DND-41 (cell line): Measurements from ENCODE around the gene CCNO.

Experiments
- ATAC-seq: fragments of 200-7000 bp; cut with Tn5 transposase; 3 replicates; pipeline ENCODE4 v1.9.1; 2021; ENCODE audit warnings: low read depth; ENCODE audit not compliant: insufficient read depth
- DNase-seq: peaks from one replicate; pipeline ENCODE4 v3.0.0-alpha.2; 2020
- H2AFZ ChIP-seq: 2 replicates; pipeline ENCODE4 v1.6.0; 2012; ENCODE audit warnings: low read depth, low read length
- H3K27ac ChIP-seq: 2 replicates; pipeline ENCODE4 v1.5.1; 2012; ENCODE audit warnings: low read length, inconsistent platforms
- H3K27me3 ChIP-seq: fragments of 200-600 bp; sonication (generic); 2 replicates; pipeline ENCODE4 v1.6.0; 2012; ENCODE audit warnings: low read length, mild to moderate bottlenecking, inconsistent platforms; ENCODE audit not compliant: insufficient read depth, poor library complexity
- H3K36me3 ChIP-seq: 2 replicates; pipeline ENCODE4 v1.5.1; 2012; ENCODE audit warnings: low read length, inconsistent platforms; ENCODE audit not compliant: insufficient read depth
- H3K4me1 ChIP-seq: 2 replicates; pipeline ENCODE4 v1.5.1; 2012; ENCODE audit warnings: mild to moderate bottlenecking, low read length; ENCODE audit not compliant: insufficient read depth
- H3K4me2 ChIP-seq: 2 replicates; pipeline ENCODE4 v1.6.0; 2012; ENCODE audit warnings: mild to moderate bottlenecking, moderate library complexity, low read length, inconsistent platforms; ENCODE audit not compliant: insufficient read depth
- H3K4me3 ChIP-seq, 2 experiments: fragments of 200-600 bp in 1 of 2; shearing (Covaris generic) in 1 of 2; 2 replicates each; pipeline ENCODE4 v1.5.1; 2012 to 2016; ENCODE audit warnings: inconsistent platforms in 2 of 2, low read length in 2 of 2, mild to moderate bottlenecking in 2 of 2, low read depth in 1 of 2, moderate library complexity in 1 of 2
- H3K79me2 ChIP-seq: 2 replicates; pipeline ENCODE4 v1.6.0; 2012; ENCODE audit warnings: low read length, inconsistent platforms; ENCODE audit not compliant: insufficient read depth
- H3K9ac ChIP-seq: 2 replicates; pipeline ENCODE4 v1.6.0; 2012; ENCODE audit warnings: low read depth, mild to moderate bottlenecking, inconsistent platforms, low read length, moderate library complexity
- H3K9me3 ChIP-seq: 2 replicates; pipeline ENCODE4 v1.5.1; 2012; ENCODE audit warnings: low read length, moderate library complexity, mild to moderate bottlenecking, inconsistent platforms; ENCODE audit not compliant: insufficient read depth, severe bottlenecking
- H4K20me1 ChIP-seq: 2 replicates; pipeline ENCODE4 v1.6.0; 2012; ENCODE audit warnings: low read length; ENCODE audit not compliant: insufficient read depth
- EZH2 ChIP-seq: IDR thresholded peaks from 3 replicates; pipeline ENCODE4 v1.6.1; 2012; ENCODE audit warnings: borderline replicate concordance, low read depth, mild to moderate bottlenecking, moderate library complexity, low read length, inconsistent platforms; ENCODE audit not compliant: severe bottlenecking
- TF ChIP-seq, protein P1 (sequence below): IDR thresholded peaks from 2 replicates; pipeline ENCODE4 v1.5.1; 2012; ENCODE audit warnings: borderline replicate concordance, low read length, moderate library complexity, mild to moderate bottlenecking; ENCODE audit not compliant: poor library complexity, severe bottlenecking; ENCODE audit errors: extremely low read depth

CCNO gene

DNA sequence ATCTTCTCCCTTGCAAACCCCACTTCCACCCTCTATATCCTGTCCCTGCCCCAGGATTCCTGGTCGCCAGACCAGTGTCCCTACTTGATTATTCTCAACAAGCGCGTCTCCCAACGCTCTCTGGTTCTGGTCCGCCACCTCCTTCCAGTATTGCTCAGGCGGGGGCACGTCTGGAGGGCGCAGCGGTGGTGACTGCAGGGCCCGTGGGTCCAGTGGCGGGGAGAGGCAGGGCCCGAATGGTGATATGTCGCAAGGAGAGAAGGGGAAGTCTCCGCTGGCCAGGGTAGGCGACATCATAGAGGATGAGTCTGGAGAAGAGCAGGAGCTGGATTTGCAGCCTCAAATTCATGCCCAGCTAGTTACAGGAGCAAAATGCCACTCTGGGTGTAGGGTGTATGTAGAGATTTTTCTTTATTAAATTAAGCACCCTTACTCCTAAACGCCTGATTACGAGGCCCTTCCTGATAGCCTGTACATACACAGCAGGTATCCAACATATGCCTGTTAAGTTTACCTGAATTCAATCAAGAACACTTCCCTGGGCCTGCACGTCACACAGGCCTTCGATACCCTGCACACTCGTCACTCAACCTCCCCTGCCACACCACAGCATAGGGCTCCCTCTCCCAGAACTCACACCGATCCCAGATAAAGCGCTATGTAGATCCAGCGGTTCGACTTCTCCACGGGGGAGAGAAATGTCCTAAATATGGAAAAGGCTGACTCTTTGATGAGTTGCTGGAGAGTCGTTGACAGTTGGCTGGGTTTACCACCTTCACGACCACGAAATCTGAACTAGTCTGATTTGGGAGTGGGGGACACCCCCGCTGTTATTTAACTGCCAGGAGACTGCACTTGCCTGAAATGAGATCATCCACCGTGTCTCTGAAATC lies 11.1 kb downstream of the CCNO start:
- DNase-seq (no peak), ATAC-seq (no peak)
- H3K4me1 ChIP-seq: peaks cover 6% of the 10 kb centered on the region; the same call in 1 of the 2 replicates
- no peak overlapping the region for H2AFZ ChIP-seq
- no peak overlapping the region for H3K4me2 ChIP-seq
- H3K27ac ChIP-seq: no peak overlapping the region
- TF ChIP-seq EZH2: no peak
- TF ChIP-seq, protein P1, sequence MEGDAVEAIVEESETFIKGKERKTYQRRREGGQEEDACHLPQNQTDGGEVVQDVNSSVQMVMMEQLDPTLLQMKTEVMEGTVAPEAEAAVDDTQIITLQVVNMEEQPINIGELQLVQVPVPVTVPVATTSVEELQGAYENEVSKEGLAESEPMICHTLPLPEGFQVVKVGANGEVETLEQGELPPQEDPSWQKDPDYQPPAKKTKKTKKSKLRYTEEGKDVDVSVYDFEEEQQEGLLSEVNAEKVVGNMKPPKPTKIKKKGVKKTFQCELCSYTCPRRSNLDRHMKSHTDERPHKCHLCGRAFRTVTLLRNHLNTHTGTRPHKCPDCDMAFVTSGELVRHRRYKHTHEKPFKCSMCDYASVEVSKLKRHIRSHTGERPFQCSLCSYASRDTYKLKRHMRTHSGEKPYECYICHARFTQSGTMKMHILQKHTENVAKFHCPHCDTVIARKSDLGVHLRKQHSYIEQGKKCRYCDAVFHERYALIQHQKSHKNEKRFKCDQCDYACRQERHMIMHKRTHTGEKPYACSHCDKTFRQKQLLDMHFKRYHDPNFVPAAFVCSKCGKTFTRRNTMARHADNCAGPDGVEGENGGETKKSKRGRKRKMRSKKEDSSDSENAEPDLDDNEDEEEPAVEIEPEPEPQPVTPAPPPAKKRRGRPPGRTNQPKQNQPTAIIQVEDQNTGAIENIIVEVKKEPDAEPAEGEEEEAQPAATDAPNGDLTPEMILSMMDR: no peak
- no peak overlapping the region for H3K9ac ChIP-seq
- H3K4me3 ChIP-seq: no peak overlapping the region
- no peaks in the 10 kb centered on the region for H4K20me1 ChIP-seq
- no peaks in the 10 kb centered on the region for H3K9me3 ChIP-seq
- peaks cover 17% of the 10 kb centered on the region for H3K27me3 ChIP-seq
- H3K36me3 ChIP-seq: no peaks in the 10 kb centered on the region
- no peaks in the 10 kb centered on the region for H3K79me2 ChIP-seq

DNA sequence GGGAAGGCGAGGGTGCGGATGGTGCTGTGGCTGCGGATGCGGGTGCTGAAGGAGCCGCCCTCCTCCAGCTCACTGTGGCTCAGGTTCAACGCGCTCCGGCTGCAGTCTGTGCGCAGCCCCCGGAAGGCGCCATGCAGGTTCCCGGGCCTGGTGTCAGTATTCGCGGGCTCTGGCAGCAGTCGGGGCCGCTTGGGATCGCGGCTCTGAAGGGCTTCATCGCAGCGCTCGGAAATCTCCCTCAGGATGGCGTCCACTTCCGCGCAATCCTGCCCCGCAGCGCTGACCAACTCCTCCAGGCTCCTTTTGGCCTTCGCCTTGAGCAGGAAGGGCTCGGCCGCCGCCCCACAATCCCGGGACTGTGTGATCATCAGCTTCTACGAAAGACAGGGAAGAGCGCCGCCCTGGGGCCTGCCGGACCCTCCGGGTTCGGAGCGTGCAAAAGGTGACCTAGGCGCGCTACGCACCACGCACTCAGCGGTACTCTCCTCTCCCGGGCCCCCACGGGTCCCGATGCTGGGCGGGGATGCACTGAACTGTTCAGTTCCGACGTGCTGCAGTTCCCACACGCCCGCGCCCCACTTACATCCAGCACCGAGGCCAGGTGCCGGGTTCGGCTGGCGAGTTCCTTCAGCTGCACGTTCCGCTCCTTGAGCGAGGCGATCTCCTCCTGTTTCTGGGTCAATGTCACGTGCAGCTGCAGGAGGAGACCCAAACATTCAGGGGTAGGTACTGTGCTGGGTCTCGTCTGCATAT lies 12.8 kb downstream of the CCNO start:
- no peaks in the 10 kb centered on the region for H3K9me3 ChIP-seq
- TF ChIP-seq EZH2: no peak
- TF ChIP-seq, protein P1: no peak
- H3K27me3 ChIP-seq: peaks cover 2% of the 10 kb centered on the region
- H3K4me3 ChIP-seq: no peak overlapping the region
- H3K4me2 ChIP-seq: no peak overlapping the region
- no peaks in the 10 kb centered on the region for H3K79me2 ChIP-seq
- H3K4me1 ChIP-seq: no peaks in the 10 kb centered on the region
- ATAC-seq (no peak), DNase-seq (no peak)
- no peaks in the 10 kb centered on the region for H3K36me3 ChIP-seq
- H3K27ac ChIP-seq: no peak overlapping the region
- no peak overlapping the region for H2AFZ ChIP-seq
- H3K9ac ChIP-seq: no peak overlapping the region
- H4K20me1 ChIP-seq: no peaks in the 10 kb centered on the region

DNA sequence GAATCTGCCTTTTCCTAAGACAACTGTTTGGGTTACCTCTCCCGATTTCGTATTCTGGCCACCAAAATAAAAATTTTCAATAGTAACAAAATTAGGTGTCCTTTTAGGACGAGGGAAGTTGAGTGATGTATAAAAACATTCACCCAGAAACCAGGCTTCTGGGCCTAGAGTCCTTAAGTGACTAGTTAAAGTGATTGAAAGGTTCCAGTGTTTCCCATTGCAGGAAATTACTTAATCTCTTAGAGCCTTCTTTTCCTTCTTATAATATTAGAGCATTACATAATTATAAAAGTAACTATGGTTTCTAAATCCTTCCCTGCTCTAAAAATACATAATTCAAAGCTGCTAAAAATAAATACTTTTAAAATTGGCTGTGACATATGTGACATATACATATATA lies 13.6 kb downstream of the CCNO start:
- Histone ChIP-seq H3K27ac (no peak overlapping the region), H2AFZ (no peak overlapping the region), H3K27me3 (no peaks in the 10 kb centered on the region), H3K36me3 (no peaks in the 10 kb centered on the region), H3K9ac (no peak overlapping the region), H3K4me1 (no peaks in the 10 kb centered on the region), H3K4me3 (no peak overlapping the region), H4K20me1 (no peaks in the 10 kb centered on the region), H3K4me2 (no peak overlapping the region), H3K9me3 (no peaks in the 10 kb centered on the region), H3K79me2 (no peaks in the 10 kb centered on the region)
- DNase-seq (no peak), ATAC-seq (no peak)
- TF ChIP-seq, protein P1: no peak
- no peak for TF ChIP-seq EZH2
